Neural progenitor cell (in vitro differentiated cells): ENCODE results near the gene GGTA1.

Source experiments
- CTCF ChIP-seq: fragments of 200-600 bp; sonication (generic); IDR thresholded peaks from 2 replicates; pipeline ENCODE4 v1.5.1; 2017; ENCODE audit warnings: antibody characterized with exemption, mild to moderate bottlenecking
- EZH2 ChIP-seq: fragments of 200-600 bp; sonication (generic); IDR thresholded peaks from 2 replicates; pipeline ENCODE4 v1.6.1; 2017; ENCODE audit warnings: antibody characterized with exemption, mild to moderate bottlenecking, moderate library complexity
- EZH2phosphoT487 ChIP-seq: fragments of 200-600 bp; sonication (generic); IDR thresholded peaks from 2 replicates; pipeline ENCODE4 v1.6.1; 2017; ENCODE audit warnings: antibody characterized with exemption

GRCh38 chr9:121464968-121465367 lies 34.7 kb downstream of the GGTA1 start:
- TF ChIP-seq CTCF (no peak), EZH2 (no peak), EZH2phosphoT487 (no peak)
